Measurements from ENCODE around the gene HERC5. TPM values are rescaled to one million over a fixed set of nuclear protein-coding genes. Genes with fewer than 3 reads are reported as not detected.
A peak's percentile ranks its signal among the peaks of the same experiment; 100 is the strongest.
"Not testable (repeated sequence)": the region's sequence is repeated elsewhere in the genome, so short reads cannot be mapped to it uniquely, and the experiment has no call there.

The HERC5 gene
- total and polyA plus RNA-seq, 3 experiments from 2014 or later, result 7.0 to 14.3 (median 8.3) TPM

- H3K27ac Mint-ChIP-seq, result peak overlapping the region in 7 of 8 donors; percentile 5 to 80 (median 29)
- ChIA-PET CTCF (interaction anchor here (1.5 kb wide), 1 partner anchor 13 kb away, joined by 3 read pairs; no protein-coding TSS in a partner anchor), POLR2A (no interaction called here)
- Histone ChIP-seq H3K27me3 (ENCODE audit: insufficient read depth, low read length, poor library complexity, severe bottlenecking) (no peaks in the 10 kb centered on the region), H3K36me3 (ENCODE audit: insufficient read depth, low read length) (no peaks in the 10 kb centered on the region), H3K4me1 (ENCODE audit: insufficient read depth, low read length) (no peaks in the 10 kb centered on the region), H3K27ac (ENCODE audit: low read depth, low read length) (no peak overlapping the region), H3K4me3 (ENCODE audit: low read length) (no peak overlapping the region), H3K9me3 (ENCODE audit: low read length) (no peaks in the 10 kb centered on the region)
- H3K4me1 Mint-ChIP-seq, result peaks cover 0 to 3% (median 0%) of the 10 kb centered on the region in 3 donors
- no peak for DNase-seq
- H3K4me3 Mint-ChIP-seq, result no peak overlapping the region
- H3K27me3 Mint-ChIP-seq, result no peaks in the 10 kb centered on the region
- H3K9me3 Mint-ChIP-seq, result no peaks in the 10 kb centered on the region
- H3K36me3 Mint-ChIP-seq, result peaks cover 10 to 45% (median 14%) of the 10 kb centered on the region in 3 donors
These were observed 15.2 kb upstream of the HERC5 start for GRCh38 chr4:88441696-88442095.

- H3K27me3 Mint-ChIP-seq, result no peaks in the 10 kb centered on the region
- no peaks in the 10 kb centered on the region for H3K36me3 ChIP-seq (ENCODE audit: insufficient read depth, low read length)
- POLR2A ChIA-PET, result no interaction called here
- H3K27ac Mint-ChIP-seq, result peak overlapping the region in 6 of 8 donors; percentile 24 to 97 (median 82)
- no peak for DNase-seq
- peaks cover 10 to 42% (median 12%) of the 10 kb centered on the region in 3 donors for H3K36me3 Mint-ChIP-seq
- no peaks in the 10 kb centered on the region for H3K4me1 ChIP-seq (ENCODE audit: insufficient read depth, low read length)
- no peaks in the 10 kb centered on the region for H3K9me3 Mint-ChIP-seq
- no peaks in the 10 kb centered on the region for H3K9me3 ChIP-seq (ENCODE audit: low read length)
- H3K27me3 ChIP-seq (ENCODE audit: insufficient read depth, low read length, poor library complexity, severe bottlenecking), result no peaks in the 10 kb centered on the region
- peaks cover 0 to 3% (median 0%) of the 10 kb centered on the region in 3 donors for H3K4me1 Mint-ChIP-seq
- H3K27ac ChIP-seq (ENCODE audit: low read depth, low read length), result no peak overlapping the region
- CTCF ChIA-PET, result no interaction called here
- H3K4me3 ChIP-seq (ENCODE audit: low read length), result no peak overlapping the region
- H3K4me3 Mint-ChIP-seq, result no peak overlapping the region
These were observed 14.2 kb upstream of the HERC5 start for GRCh38 chr4:88442689-88443191.

- no peaks in the 10 kb centered on the region for H3K9me3 Mint-ChIP-seq
- peaks cover 10 to 40% (median 12%) of the 10 kb centered on the region in 3 donors for H3K36me3 Mint-ChIP-seq
- ChIA-PET POLR2A (no interaction called here), CTCF (interaction anchor here (0.7 kb wide), 1 partner anchor 21 kb away, joined by 3 read pairs; no protein-coding TSS in a partner anchor)
- H3K9me3 ChIP-seq (ENCODE audit: low read length), result no peaks in the 10 kb centered on the region
- no peaks in the 10 kb centered on the region for H3K4me1 ChIP-seq (ENCODE audit: insufficient read depth, low read length)
- no peak for DNase-seq
- H3K4me3 ChIP-seq (ENCODE audit: low read length), result no peak overlapping the region
- H3K27ac Mint-ChIP-seq, result peak overlapping the region in 2 of 8 donors; percentile 47 to 97
- no peak overlapping the region for H3K27ac ChIP-seq (ENCODE audit: low read depth, low read length)
- peaks cover 0 to 3% (median 0%) of the 10 kb centered on the region in 3 donors for H3K4me1 Mint-ChIP-seq
- no peak overlapping the region for H3K4me3 Mint-ChIP-seq
- H3K36me3 ChIP-seq (ENCODE audit: insufficient read depth, low read length), result no peaks in the 10 kb centered on the region
- H3K27me3 ChIP-seq (ENCODE audit: insufficient read depth, low read length, poor library complexity, severe bottlenecking), result no peaks in the 10 kb centered on the region
- no peaks in the 10 kb centered on the region for H3K27me3 Mint-ChIP-seq
These were observed 13.4 kb upstream of the HERC5 start for GRCh38 chr4:88443486-88443885.

GRCh38 chr4:88445252-88445651, 11.7 kb upstream of the HERC5 start:
- Mint-ChIP-seq H3K36me3 (peaks cover 7 to 27% (median 10%) of the 10 kb centered on the region in 3 donors), H3K9me3 (no peaks in the 10 kb centered on the region), H3K4me3 (no peak overlapping the region), H3K27me3 (no peaks in the 10 kb centered on the region), H3K4me1 (peaks cover 0 to 3% (median 0%) of the 10 kb centered on the region in 3 donors), H3K27ac (peak overlapping the region in 1 of 8 donors; percentile 38)
- DNase-seq, result no peak
- H3K27me3 ChIP-seq (ENCODE audit: insufficient read depth, low read length, poor library complexity, severe bottlenecking), result no peaks in the 10 kb centered on the region
- H3K27ac ChIP-seq (ENCODE audit: low read depth, low read length), result no peak overlapping the region
- POLR2A ChIA-PET, result no interaction called here
- H3K9me3 ChIP-seq (ENCODE audit: low read length), result no peaks in the 10 kb centered on the region
- H3K4me3 ChIP-seq (ENCODE audit: low read length), result no peak overlapping the region
- no peaks in the 10 kb centered on the region for H3K36me3 ChIP-seq (ENCODE audit: insufficient read depth, low read length)
- CTCF ChIA-PET, result interaction anchor here (0.6 to 1.4 kb wide), 3 partner anchors 9 to 70 kb away, joined by 3 to 4 read pairs (median 3); no protein-coding TSS in a partner anchor
- H3K4me1 ChIP-seq (ENCODE audit: insufficient read depth, low read length), result no peaks in the 10 kb centered on the region

GRCh38 chr4:88446124-88446523, 10.8 kb upstream of the HERC5 start:
- no peaks in the 10 kb centered on the region for H3K27me3 Mint-ChIP-seq
- POLR2A ChIA-PET, result no interaction called here
- H3K4me3 Mint-ChIP-seq, result no peak overlapping the region
- CTCF ChIA-PET, result interaction anchor here (1.2 to 1.4 kb wide), 2 partner anchors 9 to 69 kb away, joined by 3 to 4 read pairs; no protein-coding TSS in a partner anchor
- Histone ChIP-seq H3K9me3 (ENCODE audit: low read length) (no peaks in the 10 kb centered on the region), H3K36me3 (ENCODE audit: insufficient read depth, low read length) (no peaks in the 10 kb centered on the region), H3K27ac (ENCODE audit: low read depth, low read length) (no peak overlapping the region), H3K4me3 (ENCODE audit: low read length) (no peak overlapping the region), H3K27me3 (ENCODE audit: insufficient read depth, low read length, poor library complexity, severe bottlenecking) (no peaks in the 10 kb centered on the region), H3K4me1 (ENCODE audit: insufficient read depth, low read length) (no peaks in the 10 kb centered on the region)
- no peaks in the 10 kb centered on the region for H3K9me3 Mint-ChIP-seq
- peaks cover 7 to 19% (median 10%) of the 10 kb centered on the region in 3 donors for H3K36me3 Mint-ChIP-seq
- DNase-seq, result no peak
- H3K4me1 Mint-ChIP-seq, result peaks cover 0 to 3% (median under 1%) of the 10 kb centered on the region in 3 donors
- peak overlapping the region in 3 of 8 donors; percentile 11 to 75 (median 52) for H3K27ac Mint-ChIP-seq

- H3K27ac Mint-ChIP-seq, result peak overlapping the region in 2 of 8 donors; percentile 4 to 57
- H3K27me3 Mint-ChIP-seq, result no peaks in the 10 kb centered on the region
- H3K27ac ChIP-seq (ENCODE audit: low read depth, low read length), result no peak overlapping the region
- H3K9me3 Mint-ChIP-seq, result no peaks in the 10 kb centered on the region
- H3K36me3 Mint-ChIP-seq, result peaks cover 2 to 9% (median 6%) of the 10 kb centered on the region in 3 donors
- H3K27me3 ChIP-seq (ENCODE audit: insufficient read depth, low read length, poor library complexity, severe bottlenecking), result no peaks in the 10 kb centered on the region
- H3K4me1 Mint-ChIP-seq, result peaks cover 0 to 9% (median 3%) of the 10 kb centered on the region in 3 donors
- H3K4me3 Mint-ChIP-seq, result no peak overlapping the region
- H3K36me3 ChIP-seq (ENCODE audit: insufficient read depth, low read length), result no peaks in the 10 kb centered on the region
- POLR2A ChIA-PET, result interaction anchor here (1.6 kb wide), 1 partner anchor 9 kb away, joined by 3 read pairs; the partner anchor contains the start of gene HERC5
- H3K4me1 ChIP-seq (ENCODE audit: insufficient read depth, low read length), result no peaks in the 10 kb centered on the region
- H3K4me3 ChIP-seq (ENCODE audit: low read length), result no peak overlapping the region
- no peak for DNase-seq
- CTCF ChIA-PET, result interaction anchor here (1.4 to 2.2 kb wide), 2 partner anchors 9 to 17 kb away, joined by 4 to 7 read pairs; partner anchors contain the start of gene HERC5
- no peaks in the 10 kb centered on the region for H3K9me3 ChIP-seq (ENCODE audit: low read length)
These were observed 9.4 kb upstream of the HERC5 start for GRCh38 chr4:88447371-88448095.

GRCh38 chr4:88448211-88448765, 8.6 kb upstream of the HERC5 start:
- not testable (repeated sequence) for H3K4me3 Mint-ChIP-seq; H3K4me1 ChIP-seq (ENCODE audit: insufficient read depth, low read length); H3K27me3 ChIP-seq (ENCODE audit: insufficient read depth, low read length, poor library complexity, severe bottlenecking); H3K36me3 Mint-ChIP-seq; H3K36me3 ChIP-seq (ENCODE audit: insufficient read depth, low read length); DNase-seq; H3K9me3 ChIP-seq (ENCODE audit: low read length); H3K27me3 Mint-ChIP-seq; H3K4me3 ChIP-seq (ENCODE audit: low read length); H3K4me1 Mint-ChIP-seq; H3K27ac ChIP-seq (ENCODE audit: low read depth, low read length); H3K9me3 Mint-ChIP-seq
- ChIA-PET CTCF (interaction anchor here (1.4 to 2.2 kb wide), 2 partner anchors 8 to 16 kb away, joined by 4 to 7 read pairs; partner anchors contain the start of gene HERC5), POLR2A (interaction anchor here (1.6 kb wide), 1 partner anchor 9 kb away, joined by 3 read pairs; the partner anchor contains the start of gene HERC5)
- H3K27ac Mint-ChIP-seq, result peak overlapping the region in 2 of 8 donors; percentile 57 to 72

Data from CD8-positive, alpha-beta memory T cell (primary cell).